ENCODE data around the gene FCGR3B. TPM values are rescaled to one million over a fixed set of nuclear protein-coding genes. Genes with fewer than 3 reads are reported as not detected.
"Not testable (repeated sequence)": the region's sequence is repeated elsewhere in the genome, so short reads cannot be mapped to it uniquely, and the experiment has no call there.

The FCGR3B gene
- total RNA-seq, 3 donors from 2014 or later (not counting 1 experiment from before 2014, with no cell fraction given) = 12.8 to 29.6 (median 18.2) TPM

DNA sequence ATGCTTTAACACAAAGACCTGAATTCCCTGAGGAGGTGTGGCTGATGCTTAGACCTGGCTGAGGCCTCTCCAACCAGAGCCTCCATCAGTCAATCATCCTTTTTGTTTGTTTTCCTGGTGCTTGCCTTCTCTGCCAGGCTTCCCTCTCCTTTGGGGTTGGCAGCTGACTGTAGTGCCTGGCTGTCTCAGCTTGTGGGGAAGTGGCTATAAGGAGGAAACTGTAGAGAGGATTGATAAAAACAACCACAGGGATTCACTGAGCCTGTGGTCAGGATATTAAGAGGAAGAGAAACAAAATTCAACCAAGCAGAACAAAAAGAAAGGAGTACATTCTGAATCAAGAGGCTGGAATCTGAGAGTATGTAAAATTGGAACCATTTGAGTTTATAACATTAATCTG is 27.5 kb upstream of the FCGR3B start:
- H3K9me3 ChIP-seq (ENCODE audit: control insufficient read depth, insufficient read depth, low read length); intact Hi-C loops (cut with micrococcal nuclease); H3K4me3 ChIP-seq (ENCODE audit: low read length); H3K4me3 Mint-ChIP-seq; H3K27me3 Mint-ChIP-seq (ENCODE audit: low read depth in 2 of 2); DNase-seq; H3K9me3 Mint-ChIP-seq; H3K36me3 ChIP-seq (ENCODE audit: control insufficient read depth, insufficient read depth, low read length); H3K27me3 ChIP-seq (ENCODE audit: control insufficient read depth, insufficient read depth, low read length); H3K4me1 ChIP-seq (ENCODE audit: control insufficient read depth, insufficient read depth, low read length); ATAC-seq; H3K27ac ChIP-seq (ENCODE audit: low read length); H3K27ac Mint-ChIP-seq; H3K36me3 Mint-ChIP-seq; H3K4me1 Mint-ChIP-seq: not testable (repeated sequence)

DNA sequence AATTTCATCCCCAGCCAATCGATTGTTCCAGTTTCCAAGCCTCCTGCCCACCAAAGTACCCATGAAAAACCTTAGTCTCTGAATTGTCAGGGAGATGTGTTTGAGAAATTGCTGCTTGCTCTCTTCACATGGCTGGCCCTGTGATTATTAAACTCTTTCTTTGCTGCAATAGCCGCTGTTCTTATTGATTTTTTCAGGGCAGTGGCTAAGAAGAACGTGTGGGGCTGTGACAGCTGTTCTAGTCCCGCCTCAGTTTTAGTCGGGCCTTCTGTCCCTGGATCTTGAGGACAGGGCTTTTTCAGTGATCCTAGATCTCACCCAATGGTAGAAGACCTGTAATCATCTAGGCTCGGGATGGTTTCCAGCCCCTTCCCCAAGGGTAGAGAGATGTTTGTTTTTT is 23.0 kb upstream of the FCGR3B start:
- H3K27me3 Mint-ChIP-seq (ENCODE audit: low read depth in 2 of 2); H3K27me3 ChIP-seq (ENCODE audit: control insufficient read depth, insufficient read depth, low read length); intact Hi-C loops (cut with micrococcal nuclease); H3K4me1 ChIP-seq (ENCODE audit: control insufficient read depth, insufficient read depth, low read length); H3K36me3 ChIP-seq (ENCODE audit: control insufficient read depth, insufficient read depth, low read length); H3K4me1 Mint-ChIP-seq; H3K27ac ChIP-seq (ENCODE audit: low read length); H3K4me3 ChIP-seq (ENCODE audit: low read length); H3K27ac Mint-ChIP-seq; H3K36me3 Mint-ChIP-seq; H3K4me3 Mint-ChIP-seq; H3K9me3 ChIP-seq (ENCODE audit: control insufficient read depth, insufficient read depth, low read length); DNase-seq; H3K9me3 Mint-ChIP-seq: not testable (repeated sequence)
- ATAC-seq = peak in 1 of 3 donors; percentile 6
- 50% methylated on average over 2 of the region's 6 CpGs for WGBS (ENCODE audit: insufficient coverage)

DNA sequence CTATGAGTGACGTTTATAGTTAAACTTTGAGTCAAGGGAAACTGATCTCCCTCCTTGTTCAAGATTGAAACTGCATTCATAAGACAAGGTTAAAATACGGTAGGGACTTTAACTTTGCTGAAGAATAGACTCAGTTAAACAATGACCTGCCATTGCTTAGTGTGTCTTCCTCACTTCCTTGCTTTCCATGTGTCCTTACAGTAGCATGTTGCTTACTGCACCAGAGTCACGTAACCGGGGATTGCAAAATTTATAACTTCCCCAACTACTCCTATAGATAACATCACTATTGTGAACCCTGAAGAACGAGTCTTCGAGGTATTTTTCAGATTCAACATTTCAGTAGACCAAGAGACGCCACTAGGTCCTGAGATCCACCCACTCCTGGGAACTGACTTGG is 22.6 kb upstream of the FCGR3B start:
- ATAC-seq = peak in 1 of 3 donors; percentile 74
- H3K27me3 ChIP-seq (ENCODE audit: control insufficient read depth, insufficient read depth, low read length); H3K4me1 ChIP-seq (ENCODE audit: control insufficient read depth, insufficient read depth, low read length); H3K27ac ChIP-seq (ENCODE audit: low read length); H3K9me3 Mint-ChIP-seq; H3K27ac Mint-ChIP-seq; H3K9me3 ChIP-seq (ENCODE audit: control insufficient read depth, insufficient read depth, low read length); H3K36me3 ChIP-seq (ENCODE audit: control insufficient read depth, insufficient read depth, low read length); H3K36me3 Mint-ChIP-seq; H3K4me1 Mint-ChIP-seq; H3K4me3 Mint-ChIP-seq; H3K4me3 ChIP-seq (ENCODE audit: low read length); DNase-seq; intact Hi-C loops (cut with micrococcal nuclease); H3K27me3 Mint-ChIP-seq (ENCODE audit: low read depth in 2 of 2): not testable (repeated sequence)
- WGBS (ENCODE audit: insufficient coverage) = no CpG with 5 or more reads among the region's 7 CpGs

DNA sequence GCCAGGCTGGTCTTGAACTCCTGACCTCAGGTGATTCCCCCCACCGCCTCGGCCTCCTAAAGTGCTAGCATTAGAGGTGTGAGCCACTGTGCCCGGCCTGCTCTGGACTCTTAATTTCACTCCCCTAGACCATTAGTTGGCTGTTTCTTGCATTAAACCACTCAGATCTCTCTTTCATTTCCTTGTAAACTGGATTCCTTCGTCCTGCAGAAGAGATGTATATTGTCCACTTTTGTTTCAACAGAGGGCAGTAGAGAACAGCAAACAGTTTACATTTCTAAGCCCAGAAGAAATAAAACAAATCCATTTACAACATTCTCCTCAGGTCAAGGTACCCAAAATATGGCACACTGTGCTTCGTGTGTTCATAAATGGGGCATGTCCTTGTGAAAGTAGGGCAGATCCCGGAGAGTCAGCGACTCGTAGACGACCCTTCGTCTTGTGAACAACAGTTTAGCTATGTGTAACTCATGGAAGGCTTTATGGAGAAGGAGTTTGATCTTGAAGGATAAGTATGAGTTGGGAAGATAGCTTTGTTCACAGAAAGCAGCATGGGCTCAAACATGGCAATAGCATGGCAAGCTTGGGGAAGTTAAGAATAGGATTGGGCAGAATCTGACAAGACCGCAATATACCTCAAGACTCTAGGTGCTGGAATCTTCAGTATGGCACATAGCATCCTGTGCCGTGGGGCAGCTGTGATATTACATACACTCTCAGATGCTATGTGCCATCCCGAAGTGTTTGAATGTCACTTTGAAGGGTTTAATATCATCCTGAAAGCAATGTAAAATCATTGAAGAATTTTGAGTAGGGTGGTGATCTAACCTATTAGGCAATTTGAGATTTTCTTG is 16.8 kb upstream of the FCGR3B start:
- TF ChIP-seq, protein P1, sequence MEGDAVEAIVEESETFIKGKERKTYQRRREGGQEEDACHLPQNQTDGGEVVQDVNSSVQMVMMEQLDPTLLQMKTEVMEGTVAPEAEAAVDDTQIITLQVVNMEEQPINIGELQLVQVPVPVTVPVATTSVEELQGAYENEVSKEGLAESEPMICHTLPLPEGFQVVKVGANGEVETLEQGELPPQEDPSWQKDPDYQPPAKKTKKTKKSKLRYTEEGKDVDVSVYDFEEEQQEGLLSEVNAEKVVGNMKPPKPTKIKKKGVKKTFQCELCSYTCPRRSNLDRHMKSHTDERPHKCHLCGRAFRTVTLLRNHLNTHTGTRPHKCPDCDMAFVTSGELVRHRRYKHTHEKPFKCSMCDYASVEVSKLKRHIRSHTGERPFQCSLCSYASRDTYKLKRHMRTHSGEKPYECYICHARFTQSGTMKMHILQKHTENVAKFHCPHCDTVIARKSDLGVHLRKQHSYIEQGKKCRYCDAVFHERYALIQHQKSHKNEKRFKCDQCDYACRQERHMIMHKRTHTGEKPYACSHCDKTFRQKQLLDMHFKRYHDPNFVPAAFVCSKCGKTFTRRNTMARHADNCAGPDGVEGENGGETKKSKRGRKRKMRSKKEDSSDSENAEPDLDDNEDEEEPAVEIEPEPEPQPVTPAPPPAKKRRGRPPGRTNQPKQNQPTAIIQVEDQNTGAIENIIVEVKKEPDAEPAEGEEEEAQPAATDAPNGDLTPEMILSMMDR (IDR thresholded peaks at IDR 0.05) = peak; percentile 36
- DNase-seq = peak in 1 of 2 donors; percentile 57
- H3K9me3 Mint-ChIP-seq; H3K36me3 ChIP-seq (ENCODE audit: control insufficient read depth, insufficient read depth, low read length); H3K9me3 ChIP-seq (ENCODE audit: control insufficient read depth, insufficient read depth, low read length); H3K27me3 ChIP-seq (ENCODE audit: control insufficient read depth, insufficient read depth, low read length); H3K4me3 Mint-ChIP-seq; H3K27me3 Mint-ChIP-seq (ENCODE audit: low read depth in 2 of 2); H3K4me3 ChIP-seq (ENCODE audit: low read length); H3K27ac ChIP-seq (ENCODE audit: low read length); H3K4me1 ChIP-seq (ENCODE audit: control insufficient read depth, insufficient read depth, low read length); H3K36me3 Mint-ChIP-seq: not testable (repeated sequence)
- ATAC-seq = peak; percentile 46 to 72 (median 69)
- 53% methylated on average over 10 of the region's 13 CpGs for WGBS (ENCODE audit: insufficient coverage)
- Mint-ChIP-seq H3K27ac (peak overlapping the region; percentile 10 to 59), H3K4me1 (peaks cover 12 to 21% of the 10 kb centered on the region in 2 donors)
- intact Hi-C loops (cut with micrococcal nuclease) = loop anchor here (1.0 kb wide), 1 partner anchor 94 kb away; no protein-coding TSS in a partner anchor

DNA sequence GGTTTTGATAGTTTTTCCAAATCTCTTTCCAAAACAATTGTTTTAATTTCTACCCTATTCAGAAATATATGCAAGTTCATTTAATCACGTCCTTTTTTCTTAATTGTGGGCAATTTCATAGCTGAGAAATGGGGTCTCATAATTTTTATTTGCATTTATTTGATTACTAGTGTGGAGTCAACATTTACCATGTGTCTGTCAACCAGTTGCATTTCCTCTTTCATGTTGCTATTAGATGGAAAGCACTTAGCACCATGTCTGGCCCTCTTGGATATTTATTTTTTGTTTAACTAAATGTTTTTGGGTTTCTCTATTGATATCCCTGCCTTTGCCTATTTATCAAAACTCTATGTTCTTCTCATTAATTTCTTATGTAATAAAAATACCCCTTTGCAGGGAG is 13.9 kb upstream of the FCGR3B start:
- H3K4me3 Mint-ChIP-seq; H3K9me3 Mint-ChIP-seq; H3K36me3 Mint-ChIP-seq; H3K4me1 ChIP-seq (ENCODE audit: control insufficient read depth, insufficient read depth, low read length); H3K27me3 ChIP-seq (ENCODE audit: control insufficient read depth, insufficient read depth, low read length); DNase-seq; H3K27ac ChIP-seq (ENCODE audit: low read length); intact Hi-C loops (cut with micrococcal nuclease); H3K4me3 ChIP-seq (ENCODE audit: low read length); H3K27me3 Mint-ChIP-seq (ENCODE audit: low read depth in 2 of 2); H3K9me3 ChIP-seq (ENCODE audit: control insufficient read depth, insufficient read depth, low read length); ATAC-seq; H3K36me3 ChIP-seq (ENCODE audit: control insufficient read depth, insufficient read depth, low read length): not testable (repeated sequence)
- no CpG with 5 or more reads among the region's 1 CpG for WGBS (ENCODE audit: insufficient coverage)
- peaks cover 18 to 29% of the 10 kb centered on the region in 2 donors for H3K4me1 Mint-ChIP-seq
- H3K27ac Mint-ChIP-seq = peak overlapping the region in 1 of 2 donors; percentile 73

DNA sequence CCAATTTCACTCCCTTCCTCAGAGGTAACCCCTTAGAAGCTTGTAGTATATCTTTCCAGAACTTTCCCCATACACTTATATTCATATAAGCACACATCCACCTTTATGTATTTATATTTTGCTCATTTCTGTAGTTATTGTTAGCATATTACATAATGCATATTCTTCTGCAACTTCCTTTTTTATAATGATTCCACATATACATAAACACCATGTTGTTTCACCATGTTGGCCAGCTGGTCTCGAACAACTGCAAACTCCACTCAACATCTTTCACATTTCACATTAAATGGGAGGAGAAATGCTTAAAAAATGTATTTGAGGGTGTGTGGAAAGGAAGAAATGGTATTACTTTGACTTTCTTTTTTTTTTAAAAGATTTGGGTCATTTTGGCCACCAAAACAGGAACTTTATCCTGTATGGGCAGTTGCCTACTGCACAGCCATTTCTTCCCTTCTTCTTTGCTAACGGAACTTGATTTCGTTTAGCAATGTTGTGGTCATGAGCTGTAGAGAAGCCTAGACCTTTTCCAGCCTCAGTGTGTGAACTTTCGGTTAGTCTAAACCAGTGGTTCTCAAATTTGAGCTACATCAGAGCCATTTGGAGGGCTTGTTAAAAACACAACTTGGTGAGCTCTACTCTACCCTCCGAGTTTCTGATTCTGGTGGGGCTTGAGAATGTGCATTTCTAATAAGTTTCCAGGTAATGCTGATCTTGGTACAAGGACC is 12.7 kb upstream of the FCGR3B start:
- H3K4me1 ChIP-seq (ENCODE audit: control insufficient read depth, insufficient read depth, low read length); H3K4me3 ChIP-seq (ENCODE audit: low read length); H3K27me3 Mint-ChIP-seq (ENCODE audit: low read depth in 2 of 2); H3K9me3 ChIP-seq (ENCODE audit: control insufficient read depth, insufficient read depth, low read length); H3K36me3 Mint-ChIP-seq; intact Hi-C loops (cut with micrococcal nuclease); H3K9me3 Mint-ChIP-seq; H3K27me3 ChIP-seq (ENCODE audit: control insufficient read depth, insufficient read depth, low read length); H3K36me3 ChIP-seq (ENCODE audit: control insufficient read depth, insufficient read depth, low read length); DNase-seq: not testable (repeated sequence)
- peaks cover 18 to 29% of the 10 kb centered on the region in 2 donors for H3K4me1 Mint-ChIP-seq
- peak overlapping the region; percentile 73 for H3K4me3 Mint-ChIP-seq
- WGBS (ENCODE audit: insufficient coverage) = no CpG with 5 or more reads among the region's 5 CpGs
- H3K27ac ChIP-seq (ENCODE audit: low read length) = peak overlapping the region; percentile 72
- peak; percentile 68 to 80 (median 79) for ATAC-seq
- peak overlapping the region; percentile 54 to 86 for H3K27ac Mint-ChIP-seq

DNA sequence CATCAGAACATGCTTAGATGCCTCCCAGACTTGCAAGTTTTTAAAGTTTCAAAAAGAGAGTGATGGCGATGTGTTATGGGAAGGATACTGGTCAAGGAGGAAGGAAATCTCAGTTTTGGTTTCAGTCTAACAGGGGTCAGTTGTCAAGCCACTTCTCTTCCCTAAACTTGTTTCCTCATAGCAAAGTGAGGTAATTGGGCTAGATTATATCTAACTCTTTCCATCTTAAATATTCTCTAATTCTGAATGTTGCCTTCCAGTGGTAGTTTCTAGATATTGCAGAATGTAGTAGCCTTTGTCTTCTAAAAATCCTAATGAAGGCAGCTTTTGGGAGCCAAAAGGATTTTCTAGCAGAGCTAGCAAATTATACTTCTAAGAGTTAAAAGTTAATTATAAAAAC is 11.7 kb upstream of the FCGR3B start:
- Mint-ChIP-seq H3K27ac (peak overlapping the region; percentile 47 to 86), H3K4me1 (peaks cover 16 to 26% of the 10 kb centered on the region in 2 donors)
- DNase-seq (peak in 1 of 2 donors; percentile 44), ATAC-seq (peak; percentile 36 to 68 (median 47))
- H3K9me3 Mint-ChIP-seq; H3K36me3 Mint-ChIP-seq; H3K4me3 Mint-ChIP-seq; H3K36me3 ChIP-seq (ENCODE audit: control insufficient read depth, insufficient read depth, low read length); intact Hi-C loops (cut with micrococcal nuclease); H3K27me3 ChIP-seq (ENCODE audit: control insufficient read depth, insufficient read depth, low read length); H3K4me1 ChIP-seq (ENCODE audit: control insufficient read depth, insufficient read depth, low read length); H3K27me3 Mint-ChIP-seq (ENCODE audit: low read depth in 2 of 2); H3K9me3 ChIP-seq (ENCODE audit: control insufficient read depth, insufficient read depth, low read length); H3K4me3 ChIP-seq (ENCODE audit: low read length): not testable (repeated sequence)
- peak overlapping the region; percentile 49 for H3K27ac ChIP-seq (ENCODE audit: low read length)
- no CpG with 5 or more reads among the region's 1 CpG for whole genome bisulfite sequencing (ENCODE audit: insufficient coverage)

All from natural killer cell (primary cell).